GM18502 (cell line): ENCODE results near the gene CBY1.

Experiments
- ATAC-seq: cut with Tn5 transposase; IDR thresholded peaks from one replicate; pipeline ENCODE4 v1.9.1; 2021; ENCODE audit warnings: mild to moderate bottlenecking; ENCODE audit not compliant: unreplicated experiment, poor library complexity

Gene CBY1

DNA sequence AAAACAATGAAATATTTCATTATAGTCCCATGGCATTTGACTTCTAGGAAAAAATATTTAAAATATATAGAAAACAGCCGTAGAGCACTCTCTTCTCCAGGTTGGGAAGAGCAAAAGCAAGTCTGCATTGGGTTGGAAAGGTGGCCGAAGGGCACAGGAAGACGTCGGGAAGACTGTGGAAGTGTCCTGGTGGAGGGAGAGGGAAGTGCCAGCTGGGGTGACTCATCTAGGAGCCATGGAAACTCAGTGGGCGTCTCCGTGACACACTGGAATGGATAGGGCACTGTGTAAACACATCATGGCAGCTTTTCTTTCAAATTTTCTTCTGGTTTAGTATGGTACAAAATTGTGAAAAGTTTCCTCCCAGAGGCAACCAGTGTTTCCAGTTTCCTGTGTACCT, 62.0 kb downstream of the CBY1 start:
- ATAC-seq: no peak

GRCh38 chr22:38719196-38719595, 62.8 kb downstream of the CBY1 start:
- ATAC-seq: no peak

DNA sequence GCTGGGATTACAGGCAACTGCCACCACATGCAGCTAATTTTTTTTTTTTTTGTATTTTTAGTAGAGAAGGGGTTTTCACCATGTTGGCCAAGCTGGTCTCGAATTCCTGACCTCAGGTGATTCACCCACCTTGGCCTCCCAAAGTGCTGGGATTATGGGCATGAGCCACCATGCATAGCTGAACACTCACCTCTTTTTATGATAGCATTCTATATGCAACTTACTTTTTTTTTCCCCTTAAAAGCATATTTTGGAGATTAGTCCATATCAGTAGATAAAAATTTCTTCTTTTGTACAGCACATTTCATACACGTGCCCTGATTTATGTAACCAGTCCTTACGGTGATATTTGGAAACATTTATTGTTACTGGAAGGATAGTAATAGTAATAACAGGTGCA, 63.9 kb downstream of the CBY1 start:
- ATAC-seq: no peak

- ATAC-seq: no peak
These were observed 65.1 kb downstream of the CBY1 start for GRCh38 chr22:38721551-38721950.
